GM19397 (cell line): ENCODE measurements around the gene CFAP54.

ENCODE experiments used
- ATAC-seq: cut with Tn5 transposase; IDR thresholded peaks from one replicate; pipeline ENCODE4 v1.9.1; 2021; ENCODE audit warnings: mild to moderate bottlenecking, moderate library complexity; ENCODE audit not compliant: unreplicated experiment

CFAP54 gene

DNA sequence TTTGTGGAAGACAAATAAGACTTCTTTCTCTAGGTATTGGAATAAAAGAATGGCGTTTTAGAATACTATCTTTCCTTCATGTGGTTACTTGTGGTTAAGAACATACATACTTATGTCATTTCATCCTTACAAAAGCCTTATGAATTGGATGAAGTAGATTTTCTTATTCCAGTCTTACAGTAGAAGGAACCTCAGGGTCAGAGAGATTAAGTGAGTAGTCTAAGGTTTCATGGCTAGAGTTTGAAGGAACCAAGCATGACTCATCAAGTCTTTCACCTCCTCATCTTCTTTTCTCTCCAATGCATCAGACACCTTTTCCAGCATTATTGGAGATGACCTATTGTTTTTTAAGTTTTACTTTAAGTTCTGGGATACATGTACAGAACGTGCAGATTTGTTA lies 324.8 kb downstream of the CFAP54 start:
- no peak for ATAC-seq

DNA sequence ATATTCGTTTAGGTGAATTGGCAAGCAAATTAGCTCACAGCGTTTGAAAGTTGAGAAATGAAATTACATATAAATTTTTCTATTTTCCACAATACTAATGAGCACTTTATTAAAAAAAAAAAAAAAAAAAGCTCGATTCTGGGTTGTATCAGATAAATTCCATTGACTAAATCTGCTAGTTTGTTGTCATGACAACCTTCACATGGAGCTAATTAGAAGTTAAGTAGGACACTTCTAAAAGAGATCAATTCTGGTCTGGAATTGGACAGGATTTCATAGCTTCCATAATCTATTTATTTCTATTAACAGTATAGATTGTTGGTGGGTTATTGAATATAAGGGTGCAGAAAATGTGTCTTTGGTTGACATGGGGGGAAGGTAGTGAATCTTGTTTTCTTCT lies 332.2 kb downstream of the CFAP54 start:
- ATAC-seq: no peak

DNA sequence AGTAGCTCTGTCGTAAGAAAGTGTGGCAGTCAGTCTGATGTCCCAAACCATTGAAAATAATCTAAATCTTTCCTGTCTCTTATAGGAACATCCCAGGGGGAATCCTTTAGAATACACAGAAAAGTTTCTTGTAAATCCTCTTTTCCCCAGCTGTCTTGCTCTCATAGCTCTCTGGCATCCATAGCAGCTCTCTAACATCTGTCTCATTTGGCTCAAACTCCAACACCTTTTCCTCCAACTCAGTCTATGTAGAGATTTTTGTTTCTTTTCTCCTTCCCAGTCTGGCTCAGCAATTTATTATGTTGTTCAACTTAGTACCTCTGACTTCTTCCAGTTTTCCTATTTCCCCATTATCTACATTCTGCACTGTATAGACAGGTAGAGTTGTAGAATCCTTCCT lies 333.3 kb downstream of the CFAP54 start:
- no peak for ATAC-seq

DNA sequence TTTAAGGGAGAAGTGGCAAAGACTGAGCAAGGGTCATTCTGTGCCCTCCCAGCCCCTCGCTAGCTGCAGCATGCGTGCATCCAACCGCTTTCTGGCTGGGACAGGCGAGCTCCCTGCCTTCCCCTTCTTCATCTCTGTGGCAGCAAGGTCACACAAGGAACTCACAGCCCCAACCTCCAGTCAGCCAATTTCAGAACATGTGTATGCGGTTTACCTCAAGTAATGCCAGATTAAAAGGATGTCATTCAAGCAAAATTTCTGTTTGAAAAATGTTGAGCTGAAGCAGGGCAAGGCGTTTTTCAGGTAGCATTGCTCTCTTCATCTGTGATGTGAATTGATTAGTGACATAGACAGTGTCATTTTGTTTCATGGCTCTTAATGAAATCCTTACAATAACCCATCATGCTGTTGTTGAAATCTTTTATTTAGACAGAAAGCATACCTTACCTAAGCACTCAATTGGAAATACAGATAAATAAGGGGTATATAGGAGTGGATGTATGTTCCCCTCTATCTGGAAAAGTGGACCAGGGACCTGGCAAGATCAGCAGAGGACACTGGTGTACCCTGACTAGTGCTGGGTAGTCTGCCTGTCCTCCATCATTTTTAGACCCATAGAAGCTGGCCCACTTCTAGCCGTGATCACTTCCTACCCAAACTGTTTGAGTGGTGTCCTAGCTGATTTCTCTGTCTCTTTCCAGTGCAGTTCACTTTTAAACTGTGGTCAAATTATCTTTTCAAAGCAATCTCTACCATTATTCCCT lies 334.9 kb downstream of the CFAP54 start:
- no peak for ATAC-seq

DNA sequence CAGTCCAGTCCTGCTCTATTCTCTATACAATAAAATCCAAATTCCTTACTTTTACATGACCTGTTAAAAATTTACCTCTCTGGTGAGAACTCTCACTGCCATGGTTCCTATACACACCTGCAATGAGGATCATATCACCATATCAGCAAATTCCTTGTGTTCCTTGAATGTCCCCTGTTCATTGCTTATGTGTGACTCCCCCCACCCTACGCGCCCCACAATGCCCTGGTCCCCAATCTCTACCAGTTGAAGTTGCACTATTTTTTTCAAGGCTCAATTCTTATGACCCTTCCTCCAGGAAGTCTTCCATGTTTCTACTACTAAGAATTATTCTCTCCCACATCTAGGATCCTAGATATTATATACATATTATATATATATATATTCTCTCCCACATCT lies 335.5 kb downstream of the CFAP54 start:
- ATAC-seq: no peak

DNA sequence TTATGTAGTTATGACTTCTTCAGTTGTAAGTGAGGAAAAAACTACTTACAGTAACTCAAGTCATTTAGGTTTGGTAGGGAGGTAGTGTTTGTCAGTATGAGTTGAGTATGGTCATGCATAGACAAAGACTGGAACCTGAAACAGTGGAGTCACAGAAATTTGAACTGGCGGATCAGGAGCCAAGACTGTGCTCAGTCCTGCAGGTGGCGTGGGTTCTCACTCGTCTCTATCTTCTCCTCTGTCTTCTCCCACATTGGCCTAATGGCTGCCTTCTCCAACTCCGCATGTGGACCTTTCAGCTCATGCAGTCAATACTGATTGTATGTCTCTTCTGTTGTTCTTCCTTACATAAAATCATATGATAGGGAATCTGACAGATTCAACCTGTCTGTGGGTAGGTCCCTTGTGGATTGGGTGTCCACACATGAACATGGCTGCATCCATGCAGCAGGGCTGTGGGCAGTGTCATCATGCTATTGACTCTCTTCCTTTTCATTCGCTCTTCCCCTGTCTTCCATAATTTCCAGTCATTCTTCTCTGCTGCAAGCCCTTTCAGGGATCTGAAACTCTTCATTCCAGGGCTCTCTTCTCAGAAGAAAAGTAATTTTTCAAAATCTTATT lies 338.9 kb downstream of the CFAP54 start:
- ATAC-seq: no peak

DNA sequence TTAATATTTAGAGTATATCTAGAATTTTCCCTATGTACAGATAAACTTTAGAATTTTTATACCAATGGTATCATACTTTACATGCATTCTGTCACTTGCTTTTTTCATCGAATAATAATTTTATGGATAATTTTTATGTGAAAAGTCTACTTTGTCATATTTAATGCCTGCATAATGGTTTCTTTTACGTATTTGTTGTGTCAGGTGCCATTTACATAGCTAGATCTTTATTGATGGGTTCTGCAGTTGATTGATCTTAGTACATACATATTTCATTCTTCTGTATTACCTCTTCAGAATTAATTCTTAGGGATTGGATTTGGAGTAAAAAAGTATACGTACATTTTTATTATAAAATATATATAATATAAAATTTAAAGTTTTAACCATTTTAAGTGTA lies 340.0 kb downstream of the CFAP54 start:
- no peak for ATAC-seq

DNA sequence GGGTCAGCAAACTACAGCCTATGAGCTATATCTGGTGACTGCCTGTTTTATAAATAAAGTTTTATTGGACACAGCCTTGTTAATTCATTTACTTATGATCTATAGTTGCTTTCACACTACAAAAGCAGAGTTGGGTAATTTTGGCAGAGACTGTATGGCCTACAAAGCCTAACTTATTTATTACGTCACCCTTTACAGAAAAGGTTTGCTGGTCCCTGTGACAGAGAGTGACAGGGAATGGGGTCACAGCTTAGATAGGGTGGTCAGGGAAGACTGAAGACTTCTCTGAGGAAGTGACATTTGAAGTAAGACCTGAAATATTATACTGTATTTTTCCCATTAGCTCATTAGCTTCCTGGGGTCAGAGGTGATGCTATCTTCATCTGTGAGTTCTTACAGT lies 342.0 kb downstream of the CFAP54 start:
- no peak for ATAC-seq

DNA sequence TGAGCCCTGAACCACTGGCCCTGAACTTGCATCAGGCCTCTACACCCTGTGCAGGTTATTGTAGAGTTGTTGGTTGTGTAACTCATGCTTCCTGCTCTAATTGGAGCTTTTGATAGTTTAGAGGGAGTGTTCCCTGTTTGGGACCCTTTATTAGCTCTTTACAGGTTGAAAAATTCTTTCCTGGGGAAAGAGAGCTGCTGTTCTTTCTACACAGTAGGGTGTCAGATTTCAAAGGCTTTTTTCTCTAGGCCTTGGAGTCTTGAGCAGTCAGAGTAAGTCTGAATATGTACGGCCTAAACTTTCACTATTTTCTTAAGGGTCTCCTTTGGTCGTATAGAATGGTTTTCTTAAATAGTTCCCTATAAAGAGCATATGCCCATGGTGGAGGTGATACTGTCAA lies 356.9 kb downstream of the CFAP54 start:
- no peak for ATAC-seq

DNA sequence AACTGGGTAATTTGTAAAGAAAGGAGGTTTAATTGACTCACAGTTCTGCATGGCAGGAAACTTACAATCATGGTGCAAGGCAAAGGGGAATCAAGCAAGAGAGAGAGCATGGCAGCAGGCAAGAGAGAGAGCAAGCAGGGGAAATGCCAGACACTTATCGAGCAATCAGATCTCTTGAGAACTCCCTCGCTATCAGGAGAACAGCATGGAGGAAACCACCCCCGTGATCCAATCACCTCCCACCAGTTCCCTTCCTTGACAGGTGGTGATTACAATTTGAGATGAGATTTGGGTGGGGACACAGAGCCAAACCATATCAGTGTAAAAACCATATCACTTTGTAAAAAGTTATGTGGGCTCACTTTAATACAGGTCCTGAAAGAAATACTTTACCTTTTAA lies 361.3 kb downstream of the CFAP54 start:
- no peak for ATAC-seq

DNA sequence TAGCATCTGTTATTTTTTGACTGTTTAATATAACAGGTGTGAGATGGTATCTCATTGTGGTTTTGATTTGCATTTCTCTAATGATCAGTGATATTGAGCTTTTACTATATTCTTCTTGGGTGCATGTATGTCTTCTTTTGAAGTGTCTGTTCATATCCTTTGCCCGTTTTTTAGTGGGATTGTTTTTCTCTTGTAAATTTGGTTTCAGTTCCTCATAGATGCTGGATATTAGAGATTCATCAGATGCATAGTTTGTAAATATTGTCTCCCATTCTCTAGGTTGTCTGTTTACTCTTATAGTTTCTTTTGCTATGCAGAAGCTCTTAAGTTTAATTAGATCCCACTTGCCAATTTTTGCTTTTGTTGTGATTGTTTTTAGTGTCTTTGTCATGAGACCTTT lies 368.8 kb downstream of the CFAP54 start:
- no peak for ATAC-seq

DNA sequence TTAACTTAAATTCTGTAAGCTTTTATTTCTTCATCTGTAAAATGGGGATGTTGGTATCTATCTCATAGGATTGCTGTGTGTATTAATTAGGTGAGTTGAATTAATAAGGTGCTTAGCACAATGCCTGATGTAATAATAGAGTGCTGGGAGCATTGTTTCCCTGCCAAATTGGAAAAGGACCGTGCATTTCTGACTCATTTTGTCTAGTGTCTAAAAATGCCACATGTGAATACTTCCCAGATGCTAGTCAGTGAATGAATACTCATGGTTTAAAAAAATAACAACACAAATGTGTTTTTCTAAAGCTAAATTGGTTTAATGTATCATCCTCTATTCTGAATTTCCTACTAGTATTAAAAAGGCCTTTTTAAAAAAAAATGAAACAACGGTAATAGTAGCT lies 372.3 kb downstream of the CFAP54 start:
- no peak for ATAC-seq

DNA sequence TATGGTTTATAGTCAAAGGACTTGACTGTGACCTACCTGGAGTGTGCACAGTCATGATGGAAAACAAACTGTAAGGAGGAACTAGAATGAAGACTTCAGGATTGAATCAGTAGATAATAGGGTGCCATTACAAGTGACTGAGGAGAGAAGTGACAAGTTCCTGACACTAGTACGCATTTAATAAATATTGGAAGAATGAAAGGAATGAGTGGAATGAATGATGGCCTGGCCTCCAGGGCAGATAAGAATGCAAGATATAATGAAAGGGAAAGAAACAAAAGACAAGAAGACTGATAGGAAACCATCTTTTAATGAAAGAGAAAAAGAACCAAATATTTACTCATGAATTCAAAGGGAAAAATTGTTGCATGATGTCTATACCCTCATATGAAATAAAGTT lies 372.9 kb downstream of the CFAP54 start:
- ATAC-seq: no peak

DNA sequence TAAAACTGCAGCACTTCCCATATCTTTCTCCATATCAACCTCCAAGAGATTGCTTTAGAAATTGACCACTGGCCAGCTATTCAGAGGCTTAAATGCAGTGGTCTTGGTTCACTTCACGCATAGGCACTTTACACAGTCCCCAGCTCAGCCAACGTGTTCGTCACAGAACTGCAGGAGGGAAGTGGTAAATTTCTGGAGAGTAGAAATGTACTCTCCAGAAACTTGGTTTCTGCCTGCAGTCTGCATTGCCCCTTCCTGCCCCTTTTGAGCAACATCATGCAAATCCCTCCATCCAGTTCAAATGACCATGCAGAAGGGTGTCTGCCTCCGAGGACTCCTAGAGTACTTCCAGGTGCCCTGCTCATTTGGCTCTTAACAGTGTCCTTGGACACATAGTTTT lies 375.0 kb downstream of the CFAP54 start:
- ATAC-seq: no peak

DNA sequence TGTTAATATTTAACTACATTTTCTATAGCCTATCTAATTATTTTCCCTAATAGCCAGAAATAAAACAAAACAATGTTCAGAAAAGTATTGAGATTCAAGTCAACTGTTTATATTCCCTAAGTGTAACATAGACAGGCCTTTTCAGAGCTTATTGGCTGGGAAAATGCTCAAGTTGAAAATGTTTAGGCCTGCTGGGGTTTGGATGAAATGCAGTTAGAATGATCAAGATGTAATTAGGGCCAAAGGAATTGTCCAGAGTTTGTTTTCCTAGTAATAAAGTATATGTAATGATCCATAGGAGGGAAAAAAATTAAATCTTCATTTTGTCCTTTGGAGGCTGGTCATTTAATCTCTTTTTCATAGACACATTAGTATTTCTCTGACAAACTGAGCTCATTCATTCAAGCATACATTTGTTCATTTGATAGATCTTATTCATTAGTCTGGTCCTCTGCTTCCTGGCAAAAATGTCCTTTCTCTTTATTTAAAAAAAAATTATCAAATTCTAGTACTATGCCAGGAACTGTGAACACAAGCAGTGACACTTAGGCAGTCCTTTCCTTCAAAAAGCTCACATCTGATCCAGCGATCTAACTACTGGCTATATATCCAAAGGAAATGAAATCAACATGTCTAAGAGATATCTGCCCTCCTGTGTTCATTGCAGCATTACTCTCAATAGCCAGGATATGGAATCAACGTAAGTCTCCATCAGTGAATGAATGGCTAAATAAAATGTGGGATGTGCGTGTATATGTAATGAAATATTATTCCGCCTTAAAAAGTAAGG lies 377.6 kb downstream of the CFAP54 start:
- ATAC-seq: no peak

DNA sequence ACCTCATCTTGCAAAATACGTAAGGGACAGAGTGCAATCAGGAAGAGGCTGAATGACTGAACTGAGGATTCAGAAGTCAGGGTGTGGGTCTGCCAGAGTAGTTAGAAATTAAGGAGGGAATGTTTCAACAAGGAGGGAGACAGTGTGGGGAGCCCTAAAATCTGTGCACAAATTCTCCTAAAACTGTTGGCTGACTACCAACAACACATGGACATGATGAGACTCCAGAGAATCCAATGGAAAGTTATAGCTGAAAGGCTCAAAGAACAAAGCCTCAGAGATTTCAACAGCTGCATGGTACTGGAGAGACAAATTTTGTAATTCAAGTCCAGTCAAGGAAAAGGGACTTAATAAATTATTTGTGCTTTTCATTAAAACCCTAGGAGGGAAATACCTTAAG lies 381.6 kb downstream of the CFAP54 start:
- ATAC-seq: no peak

DNA sequence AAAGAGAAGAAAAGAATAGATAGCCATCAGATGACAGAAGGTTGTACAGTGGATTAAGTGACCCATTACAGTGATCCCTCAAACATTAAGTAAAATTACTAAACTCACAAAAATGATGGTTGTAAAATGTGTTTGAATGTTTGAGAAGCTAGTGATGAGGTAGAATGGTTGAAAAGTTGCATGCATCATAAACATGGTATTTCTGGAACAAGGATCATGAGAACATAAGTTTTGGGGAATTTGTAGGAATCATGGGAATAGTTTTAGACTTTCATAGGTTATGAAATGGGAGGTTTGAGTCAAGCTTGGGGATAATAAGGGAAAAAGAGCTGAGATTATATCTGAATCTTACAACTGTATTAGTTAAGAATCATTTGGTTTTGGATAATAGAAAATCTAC lies 383.6 kb downstream of the CFAP54 start:
- ATAC-seq: no peak

DNA sequence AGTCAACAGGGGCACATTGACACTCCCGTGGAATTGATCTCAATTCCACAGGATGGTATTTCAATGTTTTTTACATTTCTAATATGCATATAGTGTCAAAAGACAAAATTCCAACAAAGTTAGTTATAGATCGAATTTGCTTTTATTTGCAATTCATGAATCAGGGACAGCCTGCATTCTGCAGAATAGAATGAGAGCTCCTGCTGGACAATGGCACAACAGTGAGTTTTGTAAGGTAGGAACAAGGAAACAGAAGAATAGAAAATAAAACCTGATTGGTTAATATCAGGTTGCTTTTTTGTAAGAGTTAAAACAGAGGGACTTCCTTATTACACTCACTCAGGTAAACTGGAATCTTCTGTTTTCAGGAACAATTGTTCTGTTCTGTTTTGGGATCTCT lies 384.8 kb downstream of the CFAP54 start:
- ATAC-seq: no peak

DNA sequence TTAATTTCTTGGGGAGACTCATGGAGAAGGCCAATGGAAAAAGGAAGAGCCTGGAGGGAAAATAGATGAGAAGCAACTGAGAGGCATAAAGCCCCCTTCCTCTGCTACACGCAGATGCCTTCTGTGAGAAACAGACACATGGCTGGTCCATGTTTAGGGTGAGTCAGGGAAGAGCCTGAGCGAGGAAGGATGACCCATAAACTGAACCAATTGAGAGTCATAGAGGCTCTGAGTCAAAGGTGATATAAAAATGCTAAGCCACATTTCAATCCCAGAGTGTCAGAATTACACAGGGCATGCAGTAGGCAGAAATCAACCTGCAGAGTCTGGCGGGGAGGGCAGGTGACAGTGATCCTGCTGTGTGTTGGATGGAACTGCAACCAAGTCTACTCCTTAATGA lies 387.6 kb downstream of the CFAP54 start:
- no peak for ATAC-seq

DNA sequence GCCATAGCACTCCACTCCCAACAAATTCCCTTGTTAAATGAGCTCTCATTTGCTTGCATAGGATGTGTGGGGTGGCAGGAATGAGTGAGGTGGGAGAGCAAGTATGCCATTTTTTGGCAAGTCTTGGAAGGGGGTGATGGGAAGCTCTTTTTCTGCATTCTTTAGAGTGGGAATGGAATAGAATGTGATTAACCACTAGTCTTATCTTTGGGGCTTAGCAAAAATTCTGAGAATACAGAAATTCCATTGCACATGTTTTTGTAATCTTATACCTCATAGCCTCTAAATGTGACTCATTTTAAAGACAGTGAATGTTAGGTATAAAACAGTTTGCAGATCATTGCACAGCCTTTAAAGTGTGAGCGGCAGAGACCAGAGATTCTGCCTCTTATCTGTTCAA lies 389.3 kb downstream of the CFAP54 start:
- ATAC-seq: no peak

DNA sequence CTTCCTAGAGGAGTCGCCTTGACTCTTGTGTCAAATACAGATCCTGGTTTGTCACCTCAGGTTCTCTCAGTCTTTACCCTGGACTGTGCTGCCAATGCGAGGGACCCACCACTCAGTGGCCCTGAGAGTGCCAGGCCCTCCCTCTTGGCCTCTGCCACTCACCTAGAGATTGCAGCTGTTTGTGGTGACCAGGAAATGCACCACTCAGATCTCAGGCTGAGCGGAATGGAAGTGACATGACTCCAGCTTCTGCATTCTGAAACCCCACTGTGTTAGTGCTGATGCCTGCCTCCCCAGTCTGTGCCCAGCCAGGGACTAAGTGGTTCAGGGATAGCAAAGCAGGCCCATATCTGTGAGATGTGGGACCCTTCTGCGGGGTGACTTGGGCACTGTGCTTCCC lies 389.9 kb downstream of the CFAP54 start:
- ATAC-seq: no peak

DNA sequence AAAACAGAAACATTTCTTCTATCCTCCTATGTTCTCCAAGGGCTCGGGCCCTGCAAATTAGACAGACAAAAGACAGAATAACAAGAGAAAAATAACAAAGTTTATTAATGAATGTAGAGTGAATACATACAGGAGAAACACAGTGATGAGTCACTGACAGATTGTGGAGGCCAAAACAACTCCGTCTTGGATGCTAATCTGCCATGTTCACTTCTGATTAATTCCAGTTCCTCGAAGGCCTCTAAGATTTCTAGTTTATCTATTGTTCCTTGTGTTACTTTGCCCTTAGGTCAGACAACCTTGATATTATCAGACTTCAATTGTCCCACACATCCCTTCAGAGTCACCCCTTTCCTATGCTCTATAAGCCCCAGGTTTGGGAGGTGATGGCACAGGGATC lies 390.8 kb downstream of the CFAP54 start:
- ATAC-seq: no peak
